SIG-M5 (cell line): ENCODE measurements around the gene HTR5A.
"Not testable (repeated sequence)": the region's sequence is repeated elsewhere in the genome, so short reads cannot be mapped to it uniquely, and the experiment has no call there.

Experiments
- DNase-seq: peaks from one replicate; lab custom pipeline; 2025; lab: John Stamatoyannopoulos, UW

Gene HTR5A

DNA sequence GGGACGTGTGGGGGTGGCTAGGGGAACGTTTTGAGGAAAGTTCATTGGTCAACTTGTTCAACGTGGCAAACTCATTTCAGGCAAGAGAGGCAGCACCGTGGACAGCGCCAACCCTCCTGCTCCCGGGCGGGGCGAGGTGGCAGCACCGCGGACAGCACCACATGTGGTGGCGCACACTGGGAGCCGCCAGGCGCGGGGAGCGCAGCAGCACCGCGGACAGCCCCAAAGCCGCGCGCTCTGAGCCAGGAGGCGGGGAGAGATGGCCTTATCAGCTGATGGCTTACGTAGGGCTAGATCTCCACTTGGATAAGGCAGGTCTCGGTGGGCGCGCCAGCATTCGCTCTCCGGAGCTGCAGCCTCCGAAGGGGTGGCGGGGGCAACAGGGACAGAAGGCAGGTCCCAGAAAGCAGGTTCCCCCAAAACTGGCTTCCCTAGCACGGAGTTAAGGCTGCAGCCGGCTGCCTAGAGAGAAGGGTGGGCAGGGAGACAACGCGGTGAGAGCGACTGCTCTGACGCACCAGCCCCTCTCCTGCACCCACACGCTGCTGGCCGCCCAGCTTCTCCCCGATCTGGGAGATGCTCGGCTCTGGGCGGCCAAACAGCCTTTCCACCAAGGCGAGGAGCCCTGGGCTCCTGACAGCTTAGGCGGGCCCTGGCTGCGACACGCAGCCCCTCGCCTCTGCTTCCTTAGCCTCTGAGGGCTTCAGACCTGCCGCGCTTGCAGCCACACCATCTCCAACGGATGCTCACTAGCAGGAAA lies at the start of gene HTR5A:
TSS of gene HTR5A (plus strand) at position 333 of the 760 bp plus-strand sequence. CDS start 576 bp downstream, outside the sequence.
- DNase-seq = no peak

DNA sequence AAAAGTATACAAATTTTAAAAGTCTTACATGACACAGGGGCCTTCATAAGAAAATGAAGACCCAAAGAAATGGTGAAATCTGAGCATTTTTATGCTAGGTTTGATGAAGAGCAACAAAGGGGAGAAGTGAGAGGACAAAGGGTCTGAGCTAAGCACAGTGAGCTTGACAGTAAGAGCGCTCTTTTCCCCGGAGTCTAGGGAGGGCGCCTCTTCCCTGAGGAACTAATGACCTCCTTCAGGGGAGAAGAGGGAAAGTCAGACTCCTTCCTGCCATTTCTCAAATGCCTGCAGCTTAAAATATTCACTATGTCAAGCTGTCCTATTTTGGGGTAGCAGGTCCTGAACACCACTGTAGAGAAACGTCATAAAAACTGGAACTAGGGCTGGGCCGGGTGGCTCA lies 49.1 kb upstream of the HTR5A start:
- no peak for DNase-seq

DNA sequence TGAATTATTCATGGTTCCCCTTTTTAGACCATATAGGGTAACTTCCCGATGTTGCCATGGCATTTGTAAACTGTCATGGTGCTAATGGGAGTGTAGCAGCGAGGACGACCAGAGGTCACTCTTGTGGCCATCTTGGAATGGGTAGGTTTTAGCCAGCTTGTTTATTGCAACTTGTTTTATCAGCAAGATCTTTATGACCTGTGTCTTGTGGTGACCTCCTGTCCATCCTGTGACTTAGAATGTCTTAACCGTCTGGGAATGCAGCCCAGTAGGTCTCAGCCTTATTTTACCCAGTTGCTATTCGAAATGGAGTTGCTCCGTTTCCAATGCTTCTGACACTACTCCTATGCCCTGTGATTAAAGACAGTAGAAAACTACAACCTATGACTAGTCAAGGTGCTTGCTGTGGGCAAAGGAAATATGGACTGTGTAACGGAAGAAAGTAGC lies 48.4 kb upstream of the HTR5A start:
- no peak for DNase-seq

DNA sequence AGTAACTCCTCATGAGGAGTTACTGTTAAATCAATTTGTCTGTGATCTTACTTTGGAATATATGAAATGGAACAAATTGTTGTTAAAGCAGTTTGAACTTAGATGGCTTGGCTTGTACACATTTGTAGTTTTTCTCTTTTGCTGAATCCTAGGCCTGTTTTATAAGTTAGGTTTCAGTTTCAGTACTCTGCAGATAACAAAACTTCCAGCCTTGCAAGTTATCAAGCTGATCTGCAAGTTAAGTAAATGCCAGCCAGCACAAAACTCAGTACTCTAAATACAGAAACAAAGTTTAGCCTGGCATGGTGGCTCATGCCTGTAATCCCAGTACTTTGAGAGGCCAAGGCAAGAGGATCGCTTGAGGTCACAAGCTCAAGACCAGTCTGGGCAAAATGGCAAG lies 42.2 kb upstream of the HTR5A start:
- DNase-seq = no peak

DNA sequence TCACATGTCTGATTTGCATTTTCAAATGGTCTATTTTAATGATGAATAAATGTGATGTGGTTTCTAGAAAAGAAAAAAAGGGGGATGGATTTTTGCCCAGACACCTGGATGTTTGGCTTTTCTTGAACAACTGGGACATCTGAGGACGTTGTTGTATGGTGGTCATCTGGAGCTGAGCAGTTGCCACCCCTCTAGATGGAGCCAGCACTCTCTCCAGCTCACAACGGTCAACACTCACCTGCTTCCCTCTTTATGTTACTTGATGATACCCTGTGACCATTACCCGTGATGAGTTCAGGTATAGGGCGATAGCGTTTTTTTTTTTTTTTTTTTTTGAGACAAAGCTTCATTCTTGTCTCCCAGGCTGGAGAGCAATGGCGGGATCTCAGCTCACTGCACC lies 37.1 kb upstream of the HTR5A start:
- no peak for DNase-seq

DNA sequence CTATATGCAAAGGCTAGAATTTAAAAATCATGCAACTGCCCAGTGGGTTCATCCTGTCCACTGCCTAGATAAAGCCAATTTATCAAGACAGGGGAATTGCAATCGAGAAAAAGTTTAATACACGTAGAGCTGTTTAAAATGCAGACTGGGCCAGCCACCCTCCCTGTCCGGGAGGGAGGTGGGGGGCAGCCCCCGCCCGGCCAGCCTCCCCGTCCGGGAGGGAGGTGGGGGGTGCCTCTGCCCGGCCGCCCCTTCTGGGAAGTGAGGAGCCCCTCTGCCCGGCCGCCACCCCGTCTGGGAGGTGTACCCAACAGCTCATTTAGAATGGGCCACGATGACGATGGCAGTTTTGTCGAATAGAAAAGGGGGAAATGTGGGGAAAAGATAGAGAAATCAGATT lies 35.6 kb upstream of the HTR5A start:
- not testable (repeated sequence) for DNase-seq

DNA sequence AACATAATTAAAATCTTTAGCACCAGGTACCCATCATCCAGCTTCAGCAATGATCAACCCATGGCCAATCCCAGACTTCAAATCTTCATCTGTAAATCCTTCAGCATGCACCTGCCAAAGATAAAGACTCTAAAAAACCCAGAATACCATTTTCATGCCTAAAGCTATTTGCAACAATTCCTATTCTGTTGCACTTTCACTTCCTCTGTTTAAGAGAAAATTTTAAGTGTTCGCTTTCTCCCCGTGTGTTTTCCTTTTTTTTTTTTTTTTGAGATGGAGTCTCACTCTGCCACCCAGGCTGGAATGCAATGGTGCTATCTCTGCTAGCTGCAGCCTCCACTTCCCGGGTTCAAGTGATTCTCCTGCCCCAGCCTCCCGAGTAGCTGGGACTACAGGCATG lies 31.8 kb upstream of the HTR5A start:
- no peak for DNase-seq

DNA sequence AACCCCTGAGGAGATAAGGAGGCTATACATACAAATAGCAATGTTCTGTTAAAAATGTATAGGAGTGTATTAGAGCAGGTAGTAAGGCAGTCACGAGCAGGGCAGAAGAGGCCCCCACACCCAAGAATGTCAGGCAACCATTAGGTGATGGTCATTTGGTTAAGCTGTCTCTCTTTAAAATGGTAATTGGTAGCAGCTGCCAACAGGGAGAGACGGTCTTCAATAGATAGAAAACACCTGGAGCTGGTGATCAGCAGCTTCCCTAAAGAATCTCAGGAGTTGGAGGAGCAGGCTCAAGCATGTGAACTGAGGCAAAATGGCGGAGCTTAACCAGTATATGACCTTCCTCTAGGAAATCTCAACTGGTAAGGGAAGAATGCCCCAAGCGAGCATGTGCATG lies 26.4 kb upstream of the HTR5A start:
- DNase-seq = no peak

DNA sequence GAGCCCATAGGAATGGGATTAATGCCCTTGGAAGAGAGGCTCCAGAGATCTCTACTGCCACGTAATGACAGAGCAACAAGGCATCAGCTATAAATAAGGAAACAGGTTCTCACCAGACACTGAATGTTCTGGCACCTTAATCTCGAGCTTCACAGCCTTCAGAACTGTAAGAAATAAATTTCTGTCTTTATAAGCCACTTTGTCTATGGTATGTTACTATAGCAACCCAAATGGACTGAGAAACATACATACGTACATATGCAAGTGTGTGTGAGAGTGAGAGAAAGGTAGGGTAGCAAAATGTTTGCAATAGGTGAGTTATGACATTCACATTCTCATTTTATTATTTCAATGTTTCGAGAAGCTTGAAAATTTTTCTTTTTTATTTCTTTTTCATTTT lies 22.1 kb upstream of the HTR5A start:
- no peak for DNase-seq

DNA sequence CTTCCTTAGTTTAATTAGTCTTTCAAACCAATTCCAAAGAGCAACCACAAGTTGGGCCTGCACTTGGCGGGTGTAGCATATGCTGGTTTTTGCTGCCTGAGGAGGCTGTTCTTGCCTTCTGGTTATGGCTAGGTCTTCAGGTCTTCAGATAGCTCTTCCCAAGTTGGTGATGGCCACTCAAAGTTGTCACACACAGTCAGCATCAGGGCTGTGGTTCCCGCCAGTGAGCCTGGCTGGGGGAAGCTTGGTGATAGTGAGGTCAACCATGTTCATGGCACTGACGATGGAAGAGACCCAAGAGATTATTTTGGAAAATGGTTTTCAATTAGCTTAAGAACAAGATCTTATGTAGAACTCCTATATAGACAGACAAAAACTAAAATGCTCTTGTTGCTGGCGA lies 18.8 kb upstream of the HTR5A start:
- no peak for DNase-seq

DNA sequence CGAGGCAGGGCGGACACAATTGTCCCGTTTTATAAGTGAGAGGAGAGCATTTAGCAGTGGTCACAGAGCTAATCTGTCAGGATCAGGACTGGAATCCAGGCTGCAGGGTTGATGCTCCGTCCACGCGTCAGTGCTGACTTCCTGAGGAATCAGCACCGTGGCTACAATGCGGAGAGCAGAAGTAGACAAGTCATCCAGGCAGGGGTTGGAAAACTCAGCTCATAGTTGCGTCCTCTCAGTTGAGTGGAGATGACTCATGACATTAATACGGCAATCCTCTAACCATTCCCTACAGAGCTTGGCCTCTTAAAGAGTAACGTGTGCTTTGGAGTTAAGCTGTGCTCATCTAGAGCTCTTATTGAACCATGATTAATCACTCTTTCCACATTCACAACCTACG lies 17.1 kb upstream of the HTR5A start:
- DNase-seq = no peak

DNA sequence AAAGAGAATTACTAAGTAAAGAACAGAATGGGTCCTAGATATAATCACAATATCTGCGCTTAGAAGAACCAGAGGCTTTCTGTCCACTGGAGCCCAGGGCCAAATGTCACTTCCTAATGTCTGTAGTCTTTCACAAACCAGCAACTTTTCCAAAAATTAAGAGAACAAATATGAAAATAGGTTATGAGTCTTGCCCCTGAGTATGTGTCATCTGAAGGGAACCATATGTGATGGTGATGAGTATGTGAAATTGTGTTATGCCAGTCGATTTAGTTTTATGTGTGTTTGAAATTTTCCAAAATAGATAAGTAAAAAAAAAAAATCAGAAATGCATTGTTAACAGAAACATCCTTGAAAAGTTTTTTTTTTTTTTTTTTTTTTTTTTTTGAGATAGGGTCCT lies 15.4 kb upstream of the HTR5A start:
- no peak for DNase-seq

DNA sequence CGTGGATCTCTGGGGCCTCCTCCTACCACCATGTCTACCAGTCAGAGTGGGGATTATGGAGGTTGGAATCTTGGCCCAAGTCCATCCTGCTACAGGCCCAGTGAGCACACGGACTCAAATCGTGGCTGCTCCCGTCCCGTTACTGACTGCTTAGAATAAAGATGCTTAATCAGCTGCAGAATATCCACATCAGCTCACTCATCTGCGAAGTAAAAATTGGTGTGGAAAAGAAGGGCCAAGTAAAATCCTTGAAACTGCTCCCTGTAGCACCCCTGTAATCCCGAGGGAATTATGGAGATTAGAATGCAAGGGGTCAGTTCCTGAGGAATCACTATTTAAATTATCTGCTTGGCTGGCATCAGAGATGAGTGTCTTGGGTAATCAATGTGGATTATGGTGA lies 13.0 kb upstream of the HTR5A start:
- DNase-seq = no peak

DNA sequence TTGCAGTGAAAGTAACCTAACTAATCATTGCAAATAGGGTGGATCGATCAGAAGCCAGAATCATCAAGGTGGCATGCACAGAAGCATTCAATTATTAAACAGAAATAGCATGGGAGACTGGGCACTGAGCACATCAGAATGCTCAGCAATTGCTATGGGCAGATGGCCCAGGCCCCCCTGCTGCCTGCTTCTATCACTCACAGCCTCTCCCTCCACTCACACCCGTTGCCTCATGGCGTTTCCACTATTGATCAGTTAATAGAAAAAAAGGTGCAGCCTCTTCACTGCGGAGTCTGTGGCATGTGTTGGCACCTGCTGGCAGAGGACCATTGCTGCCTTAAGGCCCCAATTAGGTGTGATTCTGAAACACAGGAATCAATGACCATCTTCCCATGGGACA lies 11.2 kb upstream of the HTR5A start:
- no peak for DNase-seq

DNA sequence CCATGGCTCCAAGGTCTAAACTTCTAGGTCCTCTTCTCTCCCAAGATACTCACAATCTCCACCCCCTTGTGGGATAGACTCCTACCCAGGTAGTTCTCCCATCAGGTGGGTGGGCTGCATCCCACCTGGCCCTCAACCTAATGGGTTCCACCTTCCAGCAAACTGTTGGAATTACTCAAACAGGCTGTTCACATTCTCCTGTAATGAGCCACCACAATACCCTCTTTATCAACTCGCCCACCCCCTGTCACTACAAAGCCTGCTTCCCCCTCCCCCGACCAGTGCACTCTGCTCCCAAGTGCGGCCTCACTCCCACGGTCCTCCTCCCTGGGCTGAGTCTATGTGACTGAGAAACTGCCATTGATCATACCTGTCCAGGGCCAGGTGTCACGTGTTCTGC lies 10.4 kb upstream of the HTR5A start:
- no peak for DNase-seq

DNA sequence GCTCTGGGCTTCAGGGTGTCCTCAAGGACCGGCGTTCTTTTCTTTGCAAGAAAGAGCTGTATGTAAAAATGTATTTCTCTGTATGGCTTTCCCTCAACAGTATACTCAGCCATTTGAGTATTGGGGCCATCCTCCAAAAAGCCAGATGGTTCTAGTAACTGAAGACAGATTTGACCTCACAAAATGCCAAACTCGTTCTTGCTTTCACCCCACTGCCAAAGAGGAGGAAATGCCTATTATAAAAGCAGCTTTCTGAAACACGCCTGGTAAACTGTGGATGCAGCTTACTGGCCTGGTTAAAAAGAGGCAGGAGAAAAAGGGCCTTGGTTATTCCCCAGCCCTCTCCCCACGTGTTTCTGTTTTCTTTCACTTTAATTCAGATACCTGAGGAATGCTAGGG lies 7.7 kb upstream of the HTR5A start:
- DNase-seq = no peak

DNA sequence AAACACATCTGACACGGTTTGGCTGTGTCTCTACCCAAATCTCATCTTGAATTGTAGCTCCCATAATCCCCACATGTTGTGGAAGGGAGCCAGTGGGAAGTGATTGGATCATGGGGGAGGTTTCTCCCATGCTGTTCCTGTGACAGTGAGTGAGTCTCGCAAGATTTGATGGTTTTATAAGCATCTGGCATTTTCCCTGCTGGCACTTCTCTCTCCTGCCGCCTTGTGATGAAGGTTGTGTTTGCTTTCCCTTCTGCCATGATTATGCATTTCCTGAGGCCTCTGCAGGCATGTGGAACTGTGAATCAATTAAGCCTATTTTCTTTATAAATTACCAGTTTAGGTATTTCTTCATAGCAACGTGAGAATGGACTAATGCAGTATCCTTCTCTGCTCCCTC lies 5.9 kb upstream of the HTR5A start:
- no peak for DNase-seq

DNA sequence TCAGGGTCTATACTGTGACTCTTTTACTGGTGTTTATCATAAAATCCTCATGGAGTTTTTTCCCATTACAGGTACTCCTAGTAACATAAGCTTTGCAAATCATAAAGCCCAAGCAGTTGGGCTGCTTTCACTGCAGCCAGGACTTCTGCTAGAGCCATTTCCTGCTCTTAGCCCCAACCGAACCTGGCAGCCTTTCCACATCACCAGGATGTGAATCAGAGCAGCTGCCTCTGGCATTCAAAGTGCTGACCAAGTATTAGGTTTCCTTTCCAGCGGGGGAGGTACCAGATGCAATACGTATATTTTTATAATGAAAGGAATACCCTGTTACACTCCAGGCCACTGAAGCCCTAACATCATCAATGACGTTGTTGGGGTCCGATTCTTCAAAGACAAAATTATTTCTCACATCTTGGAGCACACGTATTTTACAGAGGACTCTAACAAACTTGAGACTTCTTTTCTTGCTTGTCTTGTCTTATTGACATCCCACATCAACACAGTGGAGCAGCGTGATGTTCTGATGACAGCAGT lies 3.6 kb upstream of the HTR5A start:
- DNase-seq = no peak

DNA sequence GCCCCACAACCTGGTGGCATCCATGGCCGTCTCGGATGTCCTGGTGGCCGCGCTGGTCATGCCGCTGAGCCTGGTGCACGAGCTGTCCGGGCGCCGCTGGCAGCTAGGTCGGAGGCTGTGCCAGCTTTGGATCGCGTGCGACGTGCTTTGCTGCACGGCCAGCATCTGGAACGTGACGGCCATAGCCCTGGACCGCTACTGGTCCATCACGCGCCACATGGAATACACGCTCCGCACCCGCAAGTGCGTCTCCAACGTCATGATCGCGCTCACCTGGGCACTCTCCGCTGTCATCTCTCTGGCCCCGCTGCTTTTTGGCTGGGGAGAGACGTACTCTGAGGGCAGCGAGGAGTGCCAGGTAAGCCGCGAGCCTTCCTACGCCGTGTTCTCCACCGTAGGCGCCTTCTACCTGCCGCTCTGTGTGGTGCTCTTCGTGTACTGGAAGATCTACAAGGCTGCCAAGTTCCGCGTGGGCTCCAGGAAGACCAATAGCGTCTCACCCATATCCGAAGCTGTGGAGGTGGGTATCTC lies 1.1 kb downstream of the HTR5A start:
- no peak for DNase-seq

DNA sequence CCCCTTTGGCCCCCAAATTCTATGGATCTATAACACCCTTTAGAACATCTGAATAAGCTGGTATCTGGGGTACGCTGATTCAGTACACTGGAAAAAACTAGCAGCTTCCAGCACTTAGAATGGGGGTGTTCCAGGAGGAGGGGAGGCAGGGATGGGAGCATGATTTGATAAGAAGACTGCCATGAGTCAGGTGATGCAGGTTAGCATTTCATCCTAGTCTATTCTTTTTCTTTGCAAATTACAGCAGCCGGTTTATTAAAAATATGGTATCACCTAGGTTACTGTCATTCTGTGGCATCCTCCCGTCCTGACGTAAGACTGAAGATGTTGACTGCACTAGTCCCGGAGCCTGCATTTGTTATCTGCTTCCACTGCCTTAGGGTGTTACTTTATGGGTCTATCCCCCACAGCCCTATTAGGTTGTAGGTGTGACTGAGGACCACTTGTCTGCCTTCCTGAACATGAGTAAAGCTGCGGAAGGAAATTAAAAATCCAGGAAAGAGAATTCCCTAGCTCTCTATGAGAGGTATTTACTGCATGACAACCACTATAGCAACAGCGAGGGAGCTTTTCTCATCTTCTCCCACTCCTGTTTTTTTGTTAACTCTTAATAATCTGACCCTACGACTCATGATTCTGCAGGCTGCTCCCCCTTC lies 1.9 kb downstream of the HTR5A start:
- DNase-seq = no peak

DNA sequence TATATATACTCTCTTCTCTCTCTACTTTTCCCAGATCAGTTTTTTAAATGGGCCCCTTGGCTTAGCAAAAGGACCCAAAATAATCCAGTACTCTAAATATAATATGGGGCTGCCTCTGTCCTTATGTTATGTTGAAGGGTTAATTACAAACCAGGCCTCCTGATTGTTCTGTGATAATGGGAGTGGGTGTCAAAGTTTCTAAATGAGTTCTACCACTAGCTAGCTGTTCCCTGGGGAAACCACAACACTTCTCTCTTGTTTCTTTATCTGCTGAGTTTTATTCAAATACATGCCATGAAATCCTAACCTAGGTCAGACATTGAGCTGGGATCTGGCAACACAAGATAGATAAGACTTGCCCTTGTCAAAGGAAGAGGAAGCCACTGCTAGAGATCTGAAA lies 3.8 kb downstream of the HTR5A start:
- no peak for DNase-seq

DNA sequence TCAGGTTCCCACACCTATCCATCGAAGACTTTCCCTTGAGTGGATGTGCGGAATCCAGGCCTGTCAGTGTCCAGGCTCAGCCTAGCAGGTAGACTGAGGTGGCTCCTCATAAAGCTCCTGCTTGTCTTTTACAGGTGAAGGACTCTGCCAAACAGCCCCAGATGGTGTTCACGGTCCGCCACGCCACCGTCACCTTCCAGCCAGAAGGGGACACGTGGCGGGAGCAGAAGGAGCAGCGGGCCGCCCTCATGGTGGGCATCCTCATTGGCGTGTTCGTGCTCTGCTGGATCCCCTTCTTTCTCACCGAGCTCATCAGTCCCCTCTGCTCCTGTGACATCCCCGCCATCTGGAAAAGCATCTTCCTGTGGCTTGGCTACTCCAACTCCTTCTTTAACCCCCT lies 13.9 kb downstream of the HTR5A start:
- no peak for DNase-seq

DNA sequence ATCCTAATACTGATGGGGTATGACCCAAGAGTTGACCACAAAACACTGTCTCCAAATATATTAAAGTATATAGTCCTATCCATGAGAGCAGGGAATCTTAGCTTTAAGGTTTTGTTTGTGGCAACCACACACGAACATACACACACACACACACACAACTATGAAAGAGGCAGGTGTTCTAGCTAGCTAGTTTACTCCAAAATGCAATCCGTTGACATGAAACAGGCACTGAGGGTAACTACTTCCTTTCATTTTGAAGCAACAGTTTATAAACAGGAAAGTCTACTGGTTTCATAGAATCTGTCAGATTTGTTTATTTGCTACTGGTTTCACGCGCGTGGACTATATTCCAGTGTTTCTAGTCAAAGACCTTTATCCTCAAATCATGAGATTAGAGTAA lies 14.8 kb downstream of the HTR5A start:
- no peak for DNase-seq
